Left ventricle myocardium inferior (tissue), 1 donor: ENCODE results near the gene RAB3GAP2. TPM values are rescaled to one million over a fixed set of nuclear protein-coding genes. Genes with fewer than 3 reads are reported as not detected.

Experiments
- DNase-seq: peaks from one replicate; pipeline ENCODE4 v3.0.0-alpha.2; 2020
- H3K27ac ChIP-seq: fragments of 200-600 bp; replicated peaks from 2 replicates; pipeline ENCODE4 v1.8.0; 2021
- H3K27me3 ChIP-seq: fragments of 200-600 bp; 2 replicates; pipeline ENCODE4 v1.8.0; 2021; ENCODE audit warnings: low read depth
- H3K36me3 ChIP-seq: fragments of 200-600 bp; 2 replicates; pipeline ENCODE4 v1.8.0; 2021
- H3K4me1 ChIP-seq: fragments of 200-600 bp; 2 replicates; pipeline ENCODE4 v1.8.0; 2021
- H3K4me3 ChIP-seq: fragments of 200-600 bp; 2 replicates; pipeline ENCODE4 v1.8.0; 2021; ENCODE audit warnings: mild to moderate bottlenecking, moderate library complexity
- H3K9me3 ChIP-seq: fragments of 200-600 bp; replicated peaks from 2 replicates; pipeline ENCODE4 v1.8.0; 2021
- intact Hi-C: fragments of 100-400 bp; cut with micrococcal nuclease; formaldehyde crosslinking; loops from one replicate; pipeline ENCODE4 v1.11.0; 2022
- total RNA-seq: library from RNA; stranded (reverse); fragmentation: NEBNext Ultra II Directional; extraction: Animal tissue kit (Norgen Biotek cat#: 25700); gene quantifications from one replicate; pipeline ENCODE4 v1.2.1, GENCODE V29; 2021
- TF ChIP-seq, protein P1 (sequence below): fragments of 200-600 bp; IDR thresholded peaks from 2 replicates; pipeline ENCODE4 v1.8.0; 2021; ENCODE audit warnings: antibody characterized with exemption, mild to moderate bottlenecking, borderline replicate concordance
- donor health status: DM: no; HTN: yes; CAD: no; lungs with severe emphysema.

RAB3GAP2 gene
- total RNA-seq, 1 donor from 2014 or later: 20.3 TPM

DNA sequence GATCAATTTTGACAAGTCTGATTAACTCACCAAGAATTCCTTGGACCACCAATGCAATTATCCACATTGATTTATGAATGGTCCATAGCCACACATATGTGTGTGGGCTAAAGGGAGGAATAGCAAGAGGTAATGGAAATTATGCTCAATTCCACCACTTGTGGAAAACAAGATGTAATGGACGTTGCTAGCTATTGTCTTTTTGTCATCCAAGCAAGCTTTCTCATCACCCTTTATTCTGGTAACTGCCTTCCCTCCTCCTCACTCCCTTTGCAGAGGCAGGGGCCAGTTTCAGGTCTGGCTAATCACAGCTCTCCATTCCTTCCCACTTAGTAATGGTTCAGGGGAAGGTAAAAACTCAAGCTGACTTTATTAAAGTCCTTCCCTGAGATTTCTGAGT, 24.7 kb upstream of the RAB3GAP2 start:
- Histone ChIP-seq H3K9me3 (no peaks in the 10 kb centered on the region), H3K4me3 (no peak overlapping the region), H3K36me3 (no peaks in the 10 kb centered on the region), H3K27me3 (peaks cover 19% of the 10 kb centered on the region), H3K4me1 (peaks cover 14% of the 10 kb centered on the region), H3K27ac (no peak overlapping the region)
- TF ChIP-seq, protein P1, sequence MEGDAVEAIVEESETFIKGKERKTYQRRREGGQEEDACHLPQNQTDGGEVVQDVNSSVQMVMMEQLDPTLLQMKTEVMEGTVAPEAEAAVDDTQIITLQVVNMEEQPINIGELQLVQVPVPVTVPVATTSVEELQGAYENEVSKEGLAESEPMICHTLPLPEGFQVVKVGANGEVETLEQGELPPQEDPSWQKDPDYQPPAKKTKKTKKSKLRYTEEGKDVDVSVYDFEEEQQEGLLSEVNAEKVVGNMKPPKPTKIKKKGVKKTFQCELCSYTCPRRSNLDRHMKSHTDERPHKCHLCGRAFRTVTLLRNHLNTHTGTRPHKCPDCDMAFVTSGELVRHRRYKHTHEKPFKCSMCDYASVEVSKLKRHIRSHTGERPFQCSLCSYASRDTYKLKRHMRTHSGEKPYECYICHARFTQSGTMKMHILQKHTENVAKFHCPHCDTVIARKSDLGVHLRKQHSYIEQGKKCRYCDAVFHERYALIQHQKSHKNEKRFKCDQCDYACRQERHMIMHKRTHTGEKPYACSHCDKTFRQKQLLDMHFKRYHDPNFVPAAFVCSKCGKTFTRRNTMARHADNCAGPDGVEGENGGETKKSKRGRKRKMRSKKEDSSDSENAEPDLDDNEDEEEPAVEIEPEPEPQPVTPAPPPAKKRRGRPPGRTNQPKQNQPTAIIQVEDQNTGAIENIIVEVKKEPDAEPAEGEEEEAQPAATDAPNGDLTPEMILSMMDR: no peak
- no peak for DNase-seq
- intact Hi-C loops: no loop called here

- Histone ChIP-seq H3K27ac (no peak overlapping the region), H3K9me3 (no peaks in the 10 kb centered on the region), H3K36me3 (no peaks in the 10 kb centered on the region), H3K4me3 (no peak overlapping the region), H3K4me1 (peaks cover 1% of the 10 kb centered on the region), H3K27me3 (peaks cover 19% of the 10 kb centered on the region)
- intact Hi-C loops: no loop called here
- no peak for DNase-seq
- TF ChIP-seq, protein P1: no peak
These were observed 22.6 kb upstream of the RAB3GAP2 start for GRCh38 chr1:220294846-220295301.

- TF ChIP-seq, protein P1: no peak
- H3K4me1 ChIP-seq: no peaks in the 10 kb centered on the region
- intact Hi-C loops: no loop called here
These were observed 19.3 kb upstream of the RAB3GAP2 start for GRCh38 chr1:220291580-220291979.

GRCh38 chr1:220290140-220290761, 18.0 kb upstream of the RAB3GAP2 start:
- Histone ChIP-seq H3K27ac (no peak overlapping the region), H3K36me3 (no peaks in the 10 kb centered on the region), H3K4me1 (no peaks in the 10 kb centered on the region), H3K27me3 (peaks cover 19% of the 10 kb centered on the region), H3K9me3 (no peaks in the 10 kb centered on the region), H3K4me3 (no peak overlapping the region)
- TF ChIP-seq, protein P1: no peak
- DNase-seq: no peak
- intact Hi-C loops: no loop called here

More at GRCh38 chr1:220291580-220291979, 19.3 kb upstream of the RAB3GAP2 start:
- H3K36me3 ChIP-seq: no peaks in the 10 kb centered on the region
- DNase-seq: no peak
- H3K4me3 ChIP-seq: no peak overlapping the region
- H3K27me3 ChIP-seq: peaks cover 19% of the 10 kb centered on the region
- H3K27ac ChIP-seq: no peak overlapping the region
- H3K9me3 ChIP-seq: no peaks in the 10 kb centered on the region

- TF ChIP-seq, protein P1: no peak
- intact Hi-C loops: no loop called here
- Histone ChIP-seq H3K27me3 (peaks cover under 1% of the 10 kb centered on the region), H3K4me3 (no peak overlapping the region), H3K36me3 (no peaks in the 10 kb centered on the region), H3K4me1 (no peaks in the 10 kb centered on the region), H3K9me3 (no peaks in the 10 kb centered on the region), H3K27ac (no peak overlapping the region)
- no peak for DNase-seq
These were observed 14.9 kb upstream of the RAB3GAP2 start for GRCh38 chr1:220287129-220287528.
